Activated CD4-positive, alpha-beta T cell treated with anti-CD3 and anti-CD28 coated beads for 4 hours (primary cell): ENCODE measurements around the gene CYB5R2.
A peak's percentile ranks its signal among the peaks of the same experiment; 100 is the strongest.
"Not testable (repeated sequence)": the region's sequence is repeated elsewhere in the genome, so short reads cannot be mapped to it uniquely, and the experiment has no call there.

Experiments used
- DNase-seq, 2 donors: peaks; one replicate each; pipeline ENCODE4 v3.0.0-alpha.2; 2020

CYB5R2 gene

GRCh38 chr11:7668464-7668863 lies 4.8 kb downstream of the CYB5R2 start:
- DNase-seq = no peak

GRCh38 chr11:7667460-7667859 lies 5.8 kb downstream of the CYB5R2 start:
- DNase-seq = no peak

GRCh38 chr11:7666292-7666866 lies 6.9 kb downstream of the CYB5R2 start:
- no peak for DNase-seq

- DNase-seq = peak; percentile 47 to 49
These were observed 7.6 kb downstream of the CYB5R2 start for GRCh38 chr11:7665473-7666291.

GRCh38 chr11:7664867-7665266 lies 8.4 kb downstream of the CYB5R2 start:
- DNase-seq = no peak

GRCh38 chr11:7663531-7663930 lies 9.8 kb downstream of the CYB5R2 start:
- DNase-seq = not testable (repeated sequence)

GRCh38 chr11:7657306-7658025 lies 15.8 kb downstream of the CYB5R2 start:
- DNase-seq = no peak

GRCh38 chr11:7656704-7657103 lies 16.6 kb downstream of the CYB5R2 start:
- DNase-seq = no peak

- DNase-seq = no peak
These were observed 17.8 kb downstream of the CYB5R2 start for GRCh38 chr11:7655253-7656217.

GRCh38 chr11:7654195-7654705 lies 19.1 kb downstream of the CYB5R2 start:
- DNase-seq = no peak

- no peak for DNase-seq
These were observed 21.6 kb downstream of the CYB5R2 start for GRCh38 chr11:7651700-7652099.

GRCh38 chr11:7651140-7651551 lies 22.2 kb downstream of the CYB5R2 start:
- no peak for DNase-seq

GRCh38 chr11:7648264-7648663 lies 25.0 kb downstream of the CYB5R2 start:
- no peak for DNase-seq

GRCh38 chr11:7646866-7647265 lies 26.4 kb downstream of the CYB5R2 start:
- DNase-seq = no peak

GRCh38 chr11:7645206-7645605 lies 28.1 kb downstream of the CYB5R2 start:
- no peak for DNase-seq

GRCh38 chr11:7643314-7643713 lies 30.0 kb downstream of the CYB5R2 start:
- no peak for DNase-seq

- DNase-seq = no peak
These were observed 30.6 kb downstream of the CYB5R2 start for GRCh38 chr11:7642747-7643146.

GRCh38 chr11:7640816-7641215 lies 32.5 kb downstream of the CYB5R2 start:
- no peak for DNase-seq

GRCh38 chr11:7639643-7640025 lies 33.7 kb downstream of the CYB5R2 start:
- DNase-seq = no peak

- no peak for DNase-seq
These were observed 34.3 kb downstream of the CYB5R2 start for GRCh38 chr11:7638710-7639642.

- DNase-seq = no peak
These were observed 35.7 kb downstream of the CYB5R2 start for GRCh38 chr11:7637447-7638157.
